CD4-positive, alpha-beta T cell (primary cell): Measurements from ENCODE around the gene PTGES3. TPM values are rescaled to one million over a fixed set of nuclear protein-coding genes. Genes with fewer than 3 reads are reported as not detected.

Source experiments
- ATAC-seq: fragments of 200-7000 bp; cut with Tn5 transposase; one replicate; pipeline ENCODE4 v1.10.0; 2022; ENCODE audit warnings: mild to moderate bottlenecking; ENCODE audit not compliant: poor library complexity
- CTCF ChIA-PET: fragments of 350-600 bp; sonication (Branson Sonifier 250); formaldehyde crosslinking; loops from one replicate; lab custom pipeline; 2021; ENCODE audit warnings: antibody characterized with exemption, inconsistent platforms; lab: Charles Lee
- POLR2A ChIA-PET: fragments of 350-600 bp; sonication (Branson Sonifier 250); formaldehyde crosslinking; loops from one replicate; lab custom pipeline; 2021; ENCODE audit warnings: antibody characterized with exemption, inconsistent platforms; lab: Charles Lee
- DNase-seq, 14 experiments: peaks; one replicate each; pipeline ENCODE4 v3.0.0-alpha.2; 2013 to 2020; ENCODE audit warnings: mixed read lengths in 2 of 14
- H3K27ac ChIP-seq, 2 donors: one replicate each; pipeline versions ENCODE4 v1.5.1 to v1.7.0; 2013; ENCODE audit warnings: low read length in 2 of 2, low read depth in 1 of 2, mild to moderate bottlenecking in 1 of 2
- H3K27me3 ChIP-seq, 2 experiments: 1 replicate in 1 of 2; 2 replicates in 1 of 2; pipeline versions ENCODE4 v1.6.1 to v1.7.0; 2013; ENCODE audit warnings: low read length in 2 of 2, control low read depth in 1 of 2, mild to moderate bottlenecking in 1 of 2, moderate library complexity in 1 of 2; ENCODE audit not compliant: insufficient read depth in 2 of 2, control insufficient read depth in 1 of 2
- H3K36me3 ChIP-seq: one replicate; pipeline ENCODE4 v1.6.1; 2013; ENCODE audit warnings: low read length, control low read depth; ENCODE audit not compliant: insufficient read depth
- H3K4me1 ChIP-seq: one replicate; pipeline ENCODE4 v1.6.1; 2013; ENCODE audit warnings: low read length, control low read depth; ENCODE audit not compliant: insufficient read depth
- H3K4me3 ChIP-seq: one replicate; pipeline ENCODE4 v1.5.1; 2013; ENCODE audit warnings: mild to moderate bottlenecking, low read length, moderate library complexity
- H3K9me3 ChIP-seq, 2 experiments: 1 replicate in 1 of 2; 2 replicates in 1 of 2; pipeline versions ENCODE4 v1.6.1 to v1.7.0; 2013; ENCODE audit warnings: low read length in 2 of 2, mild to moderate bottlenecking in 2 of 2, control low read depth in 1 of 2, moderate library complexity in 1 of 2; ENCODE audit not compliant: control insufficient read depth in 1 of 2, insufficient read depth in 1 of 2
- H3K27ac Mint-ChIP-seq: one replicate; pipeline ENCODE4 v1.8.0; 2020; ENCODE audit warnings: mixed read lengths
- H3K27me3 Mint-ChIP-seq: one replicate; pipeline ENCODE4 v1.8.0; 2021; ENCODE audit warnings: mixed read lengths
- H3K36me3 Mint-ChIP-seq: one replicate; pipeline ENCODE4 v1.8.0; 2021; ENCODE audit warnings: low read depth, mixed read lengths
- H3K4me1 Mint-ChIP-seq: one replicate; pipeline ENCODE4 v1.8.0; 2021; ENCODE audit warnings: low read depth, mixed read lengths
- H3K4me3 Mint-ChIP-seq: one replicate; pipeline ENCODE4 v1.8.0; 2020; ENCODE audit warnings: mild to moderate bottlenecking, mixed read lengths
- H3K9me3 Mint-ChIP-seq: one replicate; pipeline ENCODE4 v1.8.0; 2020; ENCODE audit warnings: mixed read lengths
- intact Hi-C, 2 experiments: fragments of 100-400 bp; cut with DNase I in 1 of 2; cut with micrococcal nuclease in 1 of 2; formaldehyde crosslinking; loops; one replicate each; pipeline versions ENCODE4 v1.15.1 to v1.9.0; 2023 to 2025; cut with DNase I, micrococcal nuclease
- total RNA-seq, 174 experiments: library from RNA in 2 of 174; stranded (reverse) in 2 of 174; gene quantifications; one replicate each; pipeline ENCODE4 v1.2.3 and lab custom pipeline; 2021 to 2026
- TF ChIP-seq, protein P1 (sequence below): fragments of 200-600 bp; IDR thresholded peaks from one replicate; pipeline ENCODE4 v1.8.0; 2022; ENCODE audit warnings: antibody characterized with exemption, mild to moderate bottlenecking

Gene PTGES3
- total RNA-seq, 2 experiments from 2014 or later: 146 to 154 TPM

- peaks cover 23% of the 10 kb centered on the region for H3K4me1 Mint-ChIP-seq
- CTCF ChIA-PET: no interaction called here
- H3K36me3 ChIP-seq: peaks cover 83% of the 10 kb centered on the region
- no peak overlapping the region for H3K27ac Mint-ChIP-seq
- H3K27me3 Mint-ChIP-seq: no peaks in the 10 kb centered on the region
- no peaks in the 10 kb centered on the region for H3K9me3 Mint-ChIP-seq
- POLR2A ChIA-PET: interaction anchor here (1.4 to 1.9 kb wide), 2 partner anchors 12 to 19 kb away, joined by 8 to 9 read pairs; partner anchors contain the start of gene BAZ2A
- H3K27me3 ChIP-seq: no peaks in the 10 kb centered on the region
- H3K4me3 Mint-ChIP-seq: no peak overlapping the region
- DNase-seq (no peak), ATAC-seq (no peak)
- intact Hi-C loops: no loop called here
- no peak overlapping the region for H3K27ac ChIP-seq
- H3K4me3 ChIP-seq: no peak overlapping the region
- TF ChIP-seq, protein P1, sequence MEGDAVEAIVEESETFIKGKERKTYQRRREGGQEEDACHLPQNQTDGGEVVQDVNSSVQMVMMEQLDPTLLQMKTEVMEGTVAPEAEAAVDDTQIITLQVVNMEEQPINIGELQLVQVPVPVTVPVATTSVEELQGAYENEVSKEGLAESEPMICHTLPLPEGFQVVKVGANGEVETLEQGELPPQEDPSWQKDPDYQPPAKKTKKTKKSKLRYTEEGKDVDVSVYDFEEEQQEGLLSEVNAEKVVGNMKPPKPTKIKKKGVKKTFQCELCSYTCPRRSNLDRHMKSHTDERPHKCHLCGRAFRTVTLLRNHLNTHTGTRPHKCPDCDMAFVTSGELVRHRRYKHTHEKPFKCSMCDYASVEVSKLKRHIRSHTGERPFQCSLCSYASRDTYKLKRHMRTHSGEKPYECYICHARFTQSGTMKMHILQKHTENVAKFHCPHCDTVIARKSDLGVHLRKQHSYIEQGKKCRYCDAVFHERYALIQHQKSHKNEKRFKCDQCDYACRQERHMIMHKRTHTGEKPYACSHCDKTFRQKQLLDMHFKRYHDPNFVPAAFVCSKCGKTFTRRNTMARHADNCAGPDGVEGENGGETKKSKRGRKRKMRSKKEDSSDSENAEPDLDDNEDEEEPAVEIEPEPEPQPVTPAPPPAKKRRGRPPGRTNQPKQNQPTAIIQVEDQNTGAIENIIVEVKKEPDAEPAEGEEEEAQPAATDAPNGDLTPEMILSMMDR: no peak
- H3K9me3 ChIP-seq: no peaks in the 10 kb centered on the region
- peaks cover 90% of the 10 kb centered on the region for H3K36me3 Mint-ChIP-seq
- H3K4me1 ChIP-seq: peaks cover 15% of the 10 kb centered on the region
These were observed 71.2 kb downstream of the PTGES3 start for GRCh38 chr12:56616925-56617324.

- no peaks in the 10 kb centered on the region for H3K9me3 Mint-ChIP-seq
- no peaks in the 10 kb centered on the region for H3K9me3 ChIP-seq
- TF ChIP-seq, protein P1: no peak
- peaks cover 11% of the 10 kb centered on the region for H3K4me1 ChIP-seq
- no peak overlapping the region for H3K27ac Mint-ChIP-seq
- peaks cover 21% of the 10 kb centered on the region for H3K4me1 Mint-ChIP-seq
- ATAC-seq: no peak
- POLR2A ChIA-PET: interaction anchor here (1.4 to 1.9 kb wide), 2 partner anchors 13 to 20 kb away, joined by 8 to 9 read pairs; partner anchors contain the start of gene BAZ2A
- H3K4me3 ChIP-seq: no peak overlapping the region
- H3K4me3 Mint-ChIP-seq: no peak overlapping the region
- intact Hi-C loops: no loop called here
- no peaks in the 10 kb centered on the region for H3K27me3 ChIP-seq
- CTCF ChIA-PET: no interaction called here
- no peak overlapping the region for H3K27ac ChIP-seq
- peaks cover 84% of the 10 kb centered on the region for H3K36me3 ChIP-seq
- peaks cover 95% of the 10 kb centered on the region for H3K36me3 Mint-ChIP-seq
- no peaks in the 10 kb centered on the region for H3K27me3 Mint-ChIP-seq
- DNase-seq: no peak
These were observed 71.8 kb downstream of the PTGES3 start for GRCh38 chr12:56616244-56616643.

GRCh38 chr12:56614627-56615026 is 73.5 kb downstream of the PTGES3 start:
- H3K27ac ChIP-seq: no peak overlapping the region
- Mint-ChIP-seq H3K9me3 (no peaks in the 10 kb centered on the region), H3K27me3 (no peaks in the 10 kb centered on the region), H3K27ac (no peak overlapping the region), H3K4me3 (no peak overlapping the region), H3K4me1 (peaks cover 8% of the 10 kb centered on the region), H3K36me3 (peaks cover 95% of the 10 kb centered on the region)
- TF ChIP-seq, protein P1: no peak
- H3K4me3 ChIP-seq: no peak overlapping the region
- DNase-seq (no peak), ATAC-seq (no peak)
- H3K9me3 ChIP-seq: no peaks in the 10 kb centered on the region
- intact Hi-C loops: no loop called here
- CTCF ChIA-PET: interaction anchor here (1.8 kb wide), 1 partner anchor 22 kb away, joined by 5 read pairs; no protein-coding TSS in a partner anchor
- POLR2A ChIA-PET: interaction anchor here (0.8 to 2.2 kb wide), 2 partner anchors 14 to 22 kb away, joined by 4 to 10 read pairs; no protein-coding TSS in a partner anchor
- H3K36me3 ChIP-seq: peaks cover 92% of the 10 kb centered on the region
- H3K4me1 ChIP-seq: peaks cover 11% of the 10 kb centered on the region
- H3K27me3 ChIP-seq: no peaks in the 10 kb centered on the region

Other genes with a start within 250 kb of the PTGES3 start
- 1 to 10 TPM; 3.0 to 3.1 TPM for gene TIMELESS, start 238.9 kb downstream of the PTGES3 start, total RNA-seq
- gene MIP, start 233.6 kb downstream of the PTGES3 start, total RNA-seq: not detected
- gene SPRYD4, start 219.7 kb downstream of the PTGES3 start, total RNA-seq: 1 to 10 TPM; 7.4 to 7.9 TPM
- gene GLS2, start 200.1 kb downstream of the PTGES3 start, total RNA-seq: 1 to 10 TPM; 1.6 to 2.2 TPM
- gene RBMS2, start 166.5 kb downstream of the PTGES3 start, total RNA-seq: 10 to 100 TPM in 1 of 2 experiments, 1 to 10 TPM in 1; 5.1 to 10.8 TPM
- gene BAZ2A, start 58.0 kb downstream of the PTGES3 start, total RNA-seq: 100 to 1,000 TPM; 207 to 211 TPM
- 100 to 1,000 TPM; 305 to 318 TPM for gene ATP5F1B, start 42.3 kb downstream of the PTGES3 start, total RNA-seq
- 1,000 to 10,000 TPM; 1,441 to 1,479 TPM for gene NACA, start 37.0 kb upstream of the PTGES3 start, total RNA-seq
- 1 to 10 TPM; 5.3 to 6.1 TPM for gene PRIM1, start 64.0 kb upstream of the PTGES3 start, total RNA-seq
- gene HSD17B6, start 75.0 kb upstream of the PTGES3 start, total RNA-seq: not detected
- not detected for gene SDR9C7, start 246.1 kb upstream of the PTGES3 start, total RNA-seq